ENCODE results near the gene MRPL44.

MRPL44 gene

DNA sequence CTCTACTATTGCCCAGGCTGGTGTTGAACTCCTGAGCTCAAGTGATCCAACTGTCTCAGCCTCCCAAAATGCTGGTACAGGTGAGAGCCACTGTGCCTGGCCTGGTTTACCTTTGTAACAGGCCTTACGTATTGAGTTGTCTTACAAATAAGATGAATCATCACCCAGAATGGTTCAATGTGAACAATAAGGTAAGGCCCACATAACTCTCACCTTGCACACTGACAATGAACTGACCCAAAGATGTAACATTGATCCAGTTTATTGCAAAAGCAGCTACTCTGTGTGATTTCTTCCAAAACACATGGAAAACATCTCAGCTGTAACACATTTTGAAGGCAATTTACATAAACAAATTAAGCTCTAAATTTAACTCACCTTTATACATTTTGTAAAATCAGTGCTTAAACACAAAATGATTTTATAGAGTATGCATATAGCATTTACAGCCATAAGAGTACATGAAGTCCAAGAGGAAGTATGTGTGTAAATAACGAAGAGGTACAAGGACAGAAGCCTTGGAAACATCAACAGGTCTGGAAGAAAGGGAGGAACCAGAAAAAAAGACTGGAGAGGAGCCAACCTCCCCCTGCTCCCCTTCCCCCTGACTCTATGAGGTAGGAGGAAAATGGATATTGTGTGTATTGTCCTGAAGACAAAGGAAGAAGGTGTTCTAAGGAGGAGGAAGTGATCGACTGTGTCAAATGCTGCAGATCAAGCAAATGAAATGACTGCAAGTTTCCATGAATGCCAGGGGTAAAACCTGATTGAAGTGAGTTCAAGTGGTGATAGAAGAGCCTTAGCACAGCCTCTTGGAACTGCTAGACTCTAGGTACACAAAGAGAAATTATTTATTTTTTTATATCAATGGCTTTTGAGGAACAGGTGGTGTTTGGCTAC lies 6.6 kb upstream of the MRPL44 start:
- 50 to 93% methylated on average over 1 of the region's 3 CpGs for WGBS, 2 experiments (ENCODE audit: insufficient coverage in 2 of 2)
- Histone ChIP-seq H3K27ac (ENCODE audit: low read depth, low read length, severe bottlenecking) (no peak overlapping the region), H3K9me3 (ENCODE audit: control insufficient read depth, low read length) (no peaks in the 10 kb centered on the region), H3K36me3 (ENCODE audit: control insufficient read depth, insufficient read depth, low read length) (no peaks in the 10 kb centered on the region), H3K4me1 (ENCODE audit: control insufficient read depth, insufficient read depth, low read length, poor library complexity, severe bottlenecking) (peaks cover 4% of the 10 kb centered on the region), H3K4me3 (ENCODE audit: extremely low read depth, insufficient read depth, low read length, poor library complexity, severe bottlenecking) (no peak overlapping the region)

DNA sequence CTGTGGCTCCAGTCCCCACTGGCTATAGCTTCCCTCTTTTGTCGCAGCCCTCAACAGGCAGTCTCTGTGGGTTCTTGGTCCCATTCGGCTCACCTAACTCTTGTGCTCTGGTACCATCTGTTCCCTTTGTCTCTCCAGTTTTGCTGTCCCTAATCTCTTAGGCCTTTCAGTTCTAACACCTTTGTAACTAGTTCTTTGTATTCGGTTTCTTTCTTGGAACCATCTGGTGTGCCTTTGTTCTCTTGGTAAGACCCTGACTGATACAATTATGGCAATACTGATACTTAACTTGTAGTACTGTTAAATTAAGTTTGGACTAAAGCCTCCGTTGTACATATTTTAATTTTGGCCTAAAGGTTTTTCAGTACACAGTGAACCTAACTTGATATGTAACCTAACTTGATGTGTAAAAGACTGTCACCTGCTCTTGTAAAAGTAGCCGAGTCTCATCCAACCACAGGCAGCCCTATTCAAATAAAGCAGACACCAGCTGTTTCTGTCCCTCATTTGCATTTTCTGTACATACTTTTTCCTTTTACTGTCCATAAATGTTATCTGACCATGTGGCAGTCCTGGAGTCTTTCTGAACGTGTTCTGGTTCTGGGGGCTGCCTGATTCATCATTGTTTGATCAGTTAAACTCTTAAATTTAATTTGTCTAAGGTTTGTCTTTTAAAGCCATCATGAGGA lies 4.8 kb upstream of the MRPL44 start:
- WGBS, 2 experiments (ENCODE audit: insufficient coverage in 2 of 2) = 86 to 91% methylated on average over 3 to 4 of the region's 6 CpGs
- H3K36me3 ChIP-seq (ENCODE audit: control insufficient read depth, insufficient read depth, low read length) = no peaks in the 10 kb centered on the region
- H3K27ac ChIP-seq (ENCODE audit: low read depth, low read length, severe bottlenecking) = no peak overlapping the region
- no peak overlapping the region for H3K4me3 ChIP-seq (ENCODE audit: extremely low read depth, insufficient read depth, low read length, poor library complexity, severe bottlenecking)
- H3K4me1 ChIP-seq (ENCODE audit: control insufficient read depth, insufficient read depth, low read length, poor library complexity, severe bottlenecking) = peaks cover 4% of the 10 kb centered on the region
- no peaks in the 10 kb centered on the region for H3K9me3 ChIP-seq (ENCODE audit: control insufficient read depth, low read length)

DNA sequence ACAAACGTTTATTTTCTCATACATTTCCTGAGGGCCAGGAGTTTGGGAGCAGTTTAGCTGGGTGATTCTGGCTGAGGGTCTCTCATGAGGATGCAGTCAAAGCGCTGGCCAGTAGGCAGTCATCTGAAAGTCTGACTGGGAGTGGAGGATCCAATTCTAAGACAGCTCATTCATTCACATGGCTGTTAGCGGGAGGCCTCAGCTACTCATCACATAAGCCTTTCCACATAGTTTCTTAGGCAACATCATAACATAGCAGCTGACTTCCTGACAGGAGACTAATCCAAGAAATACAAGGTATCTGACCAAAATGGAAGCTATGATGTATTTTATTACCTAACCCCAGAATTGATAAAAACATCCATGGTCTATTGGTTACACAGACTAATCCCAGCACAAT lies 2.9 kb upstream of the MRPL44 start:
- Histone ChIP-seq H3K4me3 (ENCODE audit: extremely low read depth, insufficient read depth, low read length, poor library complexity, severe bottlenecking) (no peak overlapping the region), H3K4me1 (ENCODE audit: control insufficient read depth, insufficient read depth, low read length, poor library complexity, severe bottlenecking) (peaks cover 9% of the 10 kb centered on the region), H3K9me3 (ENCODE audit: control insufficient read depth, low read length) (no peaks in the 10 kb centered on the region), H3K36me3 (ENCODE audit: control insufficient read depth, insufficient read depth, low read length) (peaks cover 2% of the 10 kb centered on the region), H3K27ac (ENCODE audit: low read depth, low read length, severe bottlenecking) (no peak overlapping the region)
- WGBS, 2 experiments (ENCODE audit: insufficient coverage in 2 of 2) = no CpG with 5 or more reads among the region's 3 CpGs

DNA sequence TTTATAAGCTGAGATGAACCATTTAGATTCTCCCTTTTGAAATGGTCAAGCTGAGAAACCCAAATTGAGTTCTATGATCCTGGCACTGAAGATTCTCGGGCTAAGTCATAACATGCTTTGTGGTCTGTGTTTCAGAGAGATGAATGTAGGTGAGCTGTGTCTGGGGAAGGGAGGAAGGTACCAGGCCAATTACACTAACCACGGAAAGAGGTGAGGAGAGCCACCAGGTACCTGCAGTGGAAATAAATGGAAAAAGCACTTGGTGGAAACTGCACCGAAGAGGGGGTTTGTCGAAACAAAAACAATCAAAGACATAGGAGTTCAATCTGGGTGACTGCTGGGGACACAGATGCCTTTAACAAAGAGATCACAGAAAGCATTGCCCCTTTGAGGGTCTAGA lies 963 bp upstream of the MRPL44 start:
- no peak overlapping the region for H3K4me3 ChIP-seq (ENCODE audit: extremely low read depth, insufficient read depth, low read length, poor library complexity, severe bottlenecking)
- H3K36me3 ChIP-seq (ENCODE audit: control insufficient read depth, insufficient read depth, low read length) = peaks cover 21% of the 10 kb centered on the region
- WGBS, 2 experiments (ENCODE audit: insufficient coverage in 2 of 2) = 82 to 89% methylated on average over 3 to 4 of the region's 4 CpGs
- no peaks in the 10 kb centered on the region for H3K9me3 ChIP-seq (ENCODE audit: control insufficient read depth, low read length)
- no peak overlapping the region for H3K27ac ChIP-seq (ENCODE audit: low read depth, low read length, severe bottlenecking)
- peaks cover 18% of the 10 kb centered on the region for H3K4me1 ChIP-seq (ENCODE audit: control insufficient read depth, insufficient read depth, low read length, poor library complexity, severe bottlenecking)

DNA sequence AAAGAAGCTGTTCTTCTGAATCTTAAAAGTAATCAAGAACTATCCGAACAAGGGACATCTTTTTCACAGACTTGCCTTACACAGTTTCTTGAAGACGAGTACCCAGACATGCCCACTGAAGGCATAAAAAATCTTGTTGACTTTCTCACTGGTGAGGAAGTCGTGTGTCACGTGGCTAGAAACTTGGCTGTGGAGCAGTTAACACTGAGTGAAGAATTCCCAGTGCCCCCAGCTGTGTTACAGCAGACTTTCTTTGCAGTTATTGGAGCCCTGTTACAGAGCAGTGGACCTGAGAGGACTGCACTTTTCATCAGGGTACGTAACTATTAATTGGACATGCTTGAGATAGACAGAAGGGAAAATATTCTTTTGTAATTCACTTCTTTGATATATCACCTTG lies 2.4 kb downstream of the MRPL44 start:
- Histone ChIP-seq H3K27ac (ENCODE audit: low read depth, low read length, severe bottlenecking) (no peak overlapping the region), H3K4me1 (ENCODE audit: control insufficient read depth, insufficient read depth, low read length, poor library complexity, severe bottlenecking) (peaks cover 14% of the 10 kb centered on the region), H3K9me3 (ENCODE audit: control insufficient read depth, low read length) (no peaks in the 10 kb centered on the region), H3K4me3 (ENCODE audit: extremely low read depth, insufficient read depth, low read length, poor library complexity, severe bottlenecking) (no peak overlapping the region), H3K36me3 (ENCODE audit: control insufficient read depth, insufficient read depth, low read length) (peaks cover 43% of the 10 kb centered on the region)
- WGBS, 2 experiments (ENCODE audit: insufficient coverage in 2 of 2) = 85 to 86% methylated on average over 4 of the region's 5 CpGs

DNA sequence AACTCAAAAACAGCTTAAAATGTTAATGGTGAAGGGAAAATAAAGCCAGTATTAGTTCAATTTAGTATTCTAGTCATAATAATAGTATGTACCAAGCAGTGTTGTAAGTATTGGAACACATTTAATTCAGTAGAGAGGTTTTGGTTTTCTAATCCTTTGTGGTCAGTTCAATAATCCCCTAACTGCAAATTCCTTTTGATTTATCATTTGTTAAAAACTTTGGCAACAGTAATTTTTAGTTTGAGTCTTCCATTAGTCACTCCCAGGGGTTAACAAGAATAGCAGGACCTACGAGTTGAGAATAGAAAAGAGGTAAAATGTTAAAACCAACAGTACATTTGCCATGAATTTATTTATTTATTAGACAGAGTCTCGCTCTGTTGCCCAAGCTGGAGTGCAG lies 10.7 kb downstream of the MRPL44 start:
- peaks cover 31% of the 10 kb centered on the region for H3K36me3 ChIP-seq (ENCODE audit: control insufficient read depth, insufficient read depth, low read length)
- H3K4me3 ChIP-seq (ENCODE audit: extremely low read depth, insufficient read depth, low read length, poor library complexity, severe bottlenecking) = no peak overlapping the region
- no peaks in the 10 kb centered on the region for H3K4me1 ChIP-seq (ENCODE audit: control insufficient read depth, insufficient read depth, low read length, poor library complexity, severe bottlenecking)
- no peaks in the 10 kb centered on the region for H3K9me3 ChIP-seq (ENCODE audit: control insufficient read depth, low read length)
- H3K27ac ChIP-seq (ENCODE audit: low read depth, low read length, severe bottlenecking) = no peak overlapping the region
- 88% methylated on average over 1 of the region's 2 CpGs; no CpG with 5 or more reads in 1 of the 2 experiments for WGBS, 2 experiments (ENCODE audit: insufficient coverage in 2 of 2)

DNA sequence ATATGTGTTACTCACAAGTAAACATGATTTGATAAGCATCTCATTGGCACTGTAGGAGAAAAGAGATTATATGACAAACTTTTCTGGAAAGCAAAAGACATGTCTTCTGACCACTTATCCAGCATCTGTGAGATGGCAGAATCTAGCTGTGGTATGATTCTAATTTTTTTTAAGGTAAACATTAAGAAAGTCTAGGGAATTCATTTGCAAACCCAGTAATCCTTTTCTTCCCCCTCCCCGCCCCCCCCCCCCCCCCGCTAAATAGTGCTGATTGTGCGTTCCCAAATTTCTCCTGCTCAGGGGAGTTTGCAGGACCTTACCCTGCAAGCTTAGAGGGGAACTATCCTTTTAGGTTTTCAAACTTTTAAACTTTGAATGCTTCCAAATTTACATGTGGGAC lies 12.1 kb downstream of the MRPL44 start:
- no peak overlapping the region for H3K4me3 ChIP-seq (ENCODE audit: extremely low read depth, insufficient read depth, low read length, poor library complexity, severe bottlenecking)
- no CpG with 5 or more reads among the region's 3 CpGs for WGBS, 2 experiments (ENCODE audit: insufficient coverage in 2 of 2)
- H3K27ac ChIP-seq (ENCODE audit: low read depth, low read length, severe bottlenecking) = no peak overlapping the region
- H3K4me1 ChIP-seq (ENCODE audit: control insufficient read depth, insufficient read depth, low read length, poor library complexity, severe bottlenecking) = no peaks in the 10 kb centered on the region
- no peaks in the 10 kb centered on the region for H3K9me3 ChIP-seq (ENCODE audit: control insufficient read depth, low read length)
- peaks cover 19% of the 10 kb centered on the region for H3K36me3 ChIP-seq (ENCODE audit: control insufficient read depth, insufficient read depth, low read length)

DNA sequence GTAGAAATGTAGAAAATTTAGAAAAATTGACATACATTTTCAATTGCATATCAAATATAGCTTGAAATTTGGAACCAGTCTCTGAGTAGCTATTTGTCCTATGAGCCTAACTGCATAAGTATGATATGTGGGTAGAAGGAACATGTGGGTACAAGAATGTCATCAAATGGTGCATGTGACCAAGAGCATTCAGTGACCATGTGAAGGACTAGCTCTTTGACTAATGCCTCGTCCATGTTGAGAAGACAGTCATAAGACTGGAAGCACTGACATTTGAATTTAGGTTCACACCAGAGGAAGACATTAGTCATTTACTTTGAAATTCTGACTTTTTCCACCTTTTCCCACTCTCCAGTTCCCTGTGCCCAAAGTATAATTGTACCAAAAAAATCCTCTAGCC lies 12.6 kb downstream of the MRPL44 start:
- WGBS, 2 experiments (ENCODE audit: insufficient coverage in 2 of 2) = 95 to 100% methylated on average over 1 of the region's 1 CpG
- no peak overlapping the region for H3K27ac ChIP-seq (ENCODE audit: low read depth, low read length, severe bottlenecking)
- H3K4me3 ChIP-seq (ENCODE audit: extremely low read depth, insufficient read depth, low read length, poor library complexity, severe bottlenecking) = no peak overlapping the region
- H3K4me1 ChIP-seq (ENCODE audit: control insufficient read depth, insufficient read depth, low read length, poor library complexity, severe bottlenecking) = no peaks in the 10 kb centered on the region
- H3K36me3 ChIP-seq (ENCODE audit: control insufficient read depth, insufficient read depth, low read length) = peaks cover 19% of the 10 kb centered on the region
- no peaks in the 10 kb centered on the region for H3K9me3 ChIP-seq (ENCODE audit: control insufficient read depth, low read length)

DNA sequence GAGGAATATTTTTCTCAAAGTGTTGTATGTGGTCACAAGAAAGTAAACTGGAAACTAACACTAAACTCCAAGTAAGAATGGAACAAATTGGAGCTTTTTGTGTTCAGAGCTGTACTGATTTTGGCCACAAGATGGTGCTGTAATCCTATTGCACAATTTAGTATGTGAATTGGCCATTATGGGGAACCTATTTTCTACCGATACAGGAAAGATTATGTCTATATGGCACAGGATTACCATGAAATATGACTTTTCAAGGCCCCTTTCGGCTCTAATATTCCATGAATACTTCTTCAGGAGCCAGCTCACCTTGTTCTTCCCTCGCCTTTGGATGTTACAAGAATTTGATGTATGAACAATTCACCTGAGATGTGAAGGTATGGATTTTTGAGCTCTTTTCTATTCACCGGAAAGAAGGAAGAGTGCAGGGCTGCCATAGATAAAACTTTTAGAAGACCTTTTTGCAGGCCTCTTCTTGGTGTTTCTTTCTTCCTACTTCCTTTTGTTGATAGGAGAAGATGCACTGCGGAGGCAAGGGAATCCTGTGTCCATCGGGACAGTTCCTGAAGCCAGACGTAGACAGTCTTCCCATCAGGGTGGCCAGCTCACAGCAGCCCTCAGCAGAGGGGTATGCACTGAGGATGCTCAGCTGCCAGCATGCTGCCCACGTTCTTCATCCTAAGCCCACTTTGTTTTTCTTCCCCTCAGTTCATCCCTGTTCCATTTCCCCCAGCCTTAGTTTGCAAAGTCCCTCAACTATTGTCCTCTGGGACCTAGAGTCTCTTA lies 13.3 kb downstream of the MRPL44 start:
- H3K27ac ChIP-seq (ENCODE audit: low read depth, low read length, severe bottlenecking) = no peak overlapping the region
- no peaks in the 10 kb centered on the region for H3K9me3 ChIP-seq (ENCODE audit: control insufficient read depth, low read length)
- H3K36me3 ChIP-seq (ENCODE audit: control insufficient read depth, insufficient read depth, low read length) = peaks cover 22% of the 10 kb centered on the region
- WGBS, 2 experiments (ENCODE audit: insufficient coverage in 2 of 2) = 57 to 90% methylated on average over 4 to 5 of the region's 8 CpGs
- no peak overlapping the region for H3K4me3 ChIP-seq (ENCODE audit: extremely low read depth, insufficient read depth, low read length, poor library complexity, severe bottlenecking)
- H3K4me1 ChIP-seq (ENCODE audit: control insufficient read depth, insufficient read depth, low read length, poor library complexity, severe bottlenecking) = no peaks in the 10 kb centered on the region

DNA sequence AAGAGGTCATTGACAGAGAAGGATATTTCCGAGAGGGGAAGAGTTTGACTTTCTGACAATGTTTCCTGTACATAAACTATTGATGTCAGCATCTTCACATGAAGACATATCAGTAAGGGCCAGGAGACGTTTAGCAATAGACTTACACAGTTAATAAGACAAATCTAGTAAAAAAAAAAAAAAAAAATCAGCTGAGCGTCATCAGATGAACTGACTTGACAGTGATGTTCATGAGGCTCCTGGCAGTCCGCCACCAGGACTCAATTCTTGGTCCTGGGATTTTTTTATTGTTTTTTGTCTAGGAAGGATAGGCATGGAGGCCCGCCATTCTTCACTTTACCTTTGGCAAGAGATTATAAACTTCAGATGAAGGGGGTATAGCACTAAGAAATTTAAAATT lies 14.5 kb downstream of the MRPL44 start:
- 100% methylated on average over 1 of the region's 5 CpGs; no CpG with 5 or more reads in 1 of the 2 experiments for WGBS, 2 experiments (ENCODE audit: insufficient coverage in 2 of 2)
- no peak overlapping the region for H3K27ac ChIP-seq (ENCODE audit: low read depth, low read length, severe bottlenecking)
- H3K9me3 ChIP-seq (ENCODE audit: control insufficient read depth, low read length) = no peaks in the 10 kb centered on the region
- peaks cover 24% of the 10 kb centered on the region for H3K36me3 ChIP-seq (ENCODE audit: control insufficient read depth, insufficient read depth, low read length)
- H3K4me1 ChIP-seq (ENCODE audit: control insufficient read depth, insufficient read depth, low read length, poor library complexity, severe bottlenecking) = peaks cover 3% of the 10 kb centered on the region
- no peak overlapping the region for H3K4me3 ChIP-seq (ENCODE audit: extremely low read depth, insufficient read depth, low read length, poor library complexity, severe bottlenecking)

Measured in mesodermal cell (in vitro differentiated cells).